HG03095 (cell line): ENCODE data around the gene PDE7B.
"Not testable (repeated sequence)": the region's sequence is repeated elsewhere in the genome, so short reads cannot be mapped to it uniquely, and the experiment has no call there.

Source experiments
- ATAC-seq: cut with Tn5 transposase; IDR thresholded peaks from one replicate; pipeline ENCODE4 v1.9.1; 2021; ENCODE audit warnings: moderate library complexity; ENCODE audit not compliant: unreplicated experiment

PDE7B gene

GRCh38 chr6:136094812-136095211 is 243.3 kb downstream of the PDE7B start:
- no peak for ATAC-seq

GRCh38 chr6:136095986-136096385 is 244.5 kb downstream of the PDE7B start:
- no peak for ATAC-seq

GRCh38 chr6:136102991-136103688 is 251.6 kb downstream of the PDE7B start:
- ATAC-seq = no peak

DNA sequence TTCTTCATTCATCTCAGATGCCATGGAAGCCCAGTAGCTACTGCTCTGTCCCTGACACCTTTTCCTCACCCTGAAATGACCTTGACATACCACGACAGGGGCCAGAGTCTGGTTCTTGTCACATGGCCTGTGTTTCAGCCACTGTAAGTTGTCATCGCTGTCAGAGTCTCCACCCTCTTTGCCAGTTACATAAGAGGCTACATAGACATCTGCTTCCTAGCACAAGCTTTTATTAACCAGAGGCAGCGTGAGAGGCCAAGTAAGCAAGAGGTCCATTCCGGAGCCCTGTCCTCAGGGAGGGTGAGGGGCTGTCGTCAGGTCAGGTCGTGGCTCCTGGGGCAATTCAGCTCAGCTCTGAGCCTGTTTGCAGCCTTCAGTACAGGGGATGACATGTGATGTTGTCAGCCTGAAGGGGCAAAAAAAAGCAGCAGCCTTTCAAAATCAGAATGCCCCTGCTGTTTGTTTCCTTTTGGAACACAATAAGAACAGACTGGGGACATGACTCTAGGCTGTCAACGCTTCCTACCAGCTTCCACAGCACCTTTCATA is 252.3 kb downstream of the PDE7B start:
- ATAC-seq = no peak

DNA sequence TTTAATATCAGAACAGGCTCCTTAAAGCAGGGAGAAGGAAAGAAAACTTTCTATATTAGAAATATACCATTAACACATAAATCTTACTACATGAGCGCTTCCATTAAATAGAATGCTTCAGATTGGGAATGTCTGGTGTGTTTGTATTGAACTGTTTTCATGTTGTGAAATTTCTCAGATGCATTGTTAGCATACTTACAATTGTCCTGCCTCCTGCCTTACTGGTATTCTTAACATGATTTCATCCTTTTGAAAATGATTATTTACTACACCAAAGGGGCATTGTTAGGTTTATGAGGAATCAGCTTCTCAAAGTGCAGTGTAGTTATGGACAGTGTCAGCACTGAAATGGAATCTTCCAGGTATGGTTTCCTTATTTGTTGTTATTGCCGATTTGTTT is 253.1 kb downstream of the PDE7B start:
- ATAC-seq = no peak

- not testable (repeated sequence) for ATAC-seq
These were observed 254.3 kb downstream of the PDE7B start for GRCh38 chr6:136105797-136106196.

DNA sequence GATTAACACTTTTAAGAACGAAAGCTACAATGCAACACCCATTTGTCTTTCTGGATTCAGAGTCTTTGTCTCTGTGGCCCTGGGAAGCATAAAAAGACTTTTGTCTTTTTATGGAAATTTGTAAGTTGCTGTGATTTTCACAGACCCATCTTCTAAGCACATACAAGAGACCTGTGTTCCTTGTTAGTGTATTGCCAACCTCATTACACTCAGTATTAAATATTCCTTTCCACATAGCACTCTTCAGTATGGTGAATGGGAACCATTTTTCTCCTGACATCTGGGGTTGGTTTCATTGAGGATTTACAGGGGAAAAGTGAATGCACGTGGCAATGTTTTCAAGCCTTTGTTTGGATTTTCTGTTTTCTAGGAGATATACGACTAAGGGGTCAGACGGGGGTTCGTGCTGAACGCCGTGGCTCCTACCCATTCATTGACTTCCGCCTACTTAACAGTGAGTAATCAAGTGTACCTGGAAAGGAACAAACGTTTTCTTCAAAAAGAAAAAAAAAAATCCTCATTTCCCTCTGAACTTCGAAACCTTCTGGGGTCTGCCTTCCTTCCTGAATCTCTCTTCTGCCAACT is 257.0 kb downstream of the PDE7B start:
- ATAC-seq = no peak

DNA sequence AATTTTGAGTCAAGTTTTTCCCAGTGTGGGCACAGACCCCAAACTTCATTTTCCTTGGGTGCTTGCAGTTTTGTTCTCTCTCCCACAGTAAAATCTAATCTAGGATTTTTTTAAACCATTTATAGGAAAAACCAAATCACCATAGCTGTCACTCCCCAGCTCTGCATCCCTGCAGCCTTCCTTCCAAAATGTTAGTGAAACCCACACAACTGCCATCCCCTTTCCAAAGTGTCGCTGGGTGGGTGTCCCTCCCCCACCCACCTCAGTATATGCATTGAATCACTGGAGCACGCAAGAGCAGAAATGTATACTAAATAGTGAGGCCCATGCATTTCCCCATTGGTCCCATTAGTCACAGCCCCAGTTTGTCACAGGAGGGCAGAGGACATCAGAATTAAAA is 260.3 kb downstream of the PDE7B start:
- no peak for ATAC-seq

DNA sequence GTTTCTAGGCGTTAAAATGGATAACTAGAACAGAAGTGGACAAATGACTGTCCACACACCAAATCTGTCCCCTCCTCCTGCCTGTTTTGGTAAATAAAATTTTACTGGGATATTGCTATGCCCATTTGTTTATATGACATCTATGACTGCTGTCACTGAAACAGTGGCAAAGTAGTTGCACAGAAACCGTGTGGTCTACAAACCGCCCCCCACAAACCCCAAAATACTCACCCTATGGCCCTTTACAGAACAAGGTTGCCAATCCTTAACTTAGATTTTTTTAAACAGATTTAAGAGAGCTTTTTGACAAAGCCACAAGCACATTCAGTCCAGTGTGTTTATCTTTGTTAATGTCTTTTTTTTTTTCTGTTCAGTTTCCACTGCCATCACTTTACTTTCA is 260.8 kb downstream of the PDE7B start:
- no peak for ATAC-seq

DNA sequence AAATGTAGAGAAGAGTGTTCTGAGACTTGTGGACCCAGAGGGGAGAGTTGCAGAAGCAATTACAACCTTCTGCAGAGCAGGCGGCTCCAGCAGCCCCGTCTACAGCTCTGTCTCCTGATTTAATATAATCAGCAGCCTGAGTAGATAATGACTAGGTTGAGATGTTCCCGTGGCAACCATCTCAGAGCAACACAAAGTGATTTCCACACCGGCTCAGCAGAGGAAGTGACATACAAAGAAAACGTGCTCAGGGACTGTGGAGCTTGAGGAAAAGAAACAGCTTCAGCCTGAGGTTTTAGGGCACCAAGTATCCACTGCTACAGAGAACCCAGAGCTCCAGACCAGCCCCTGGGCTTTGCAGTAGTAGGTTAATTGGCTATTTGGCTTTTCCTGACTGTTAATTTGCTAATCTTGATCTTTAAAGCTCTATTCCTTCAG is 262.3 kb downstream of the PDE7B start:
- ATAC-seq = no peak

DNA sequence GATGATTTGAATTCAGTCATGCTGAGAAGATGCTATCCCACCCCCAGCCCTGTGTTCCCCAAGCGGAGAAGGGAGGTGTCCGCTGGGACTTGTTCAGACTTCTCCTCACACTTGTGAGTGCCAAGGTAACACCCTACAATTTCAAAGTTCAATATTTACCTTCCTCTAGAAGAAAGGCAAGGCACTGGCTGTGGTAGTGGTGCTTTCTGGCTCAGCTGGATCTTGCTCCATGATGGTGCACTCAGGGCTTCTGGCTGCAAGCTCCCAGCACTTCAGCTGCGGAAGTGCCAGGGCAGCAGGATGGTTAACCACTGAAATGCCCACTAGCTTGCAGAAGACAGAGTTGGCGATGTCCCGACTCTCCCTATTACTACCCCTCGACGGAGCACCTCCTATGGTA is 263.2 kb downstream of the PDE7B start:
- ATAC-seq = no peak

DNA sequence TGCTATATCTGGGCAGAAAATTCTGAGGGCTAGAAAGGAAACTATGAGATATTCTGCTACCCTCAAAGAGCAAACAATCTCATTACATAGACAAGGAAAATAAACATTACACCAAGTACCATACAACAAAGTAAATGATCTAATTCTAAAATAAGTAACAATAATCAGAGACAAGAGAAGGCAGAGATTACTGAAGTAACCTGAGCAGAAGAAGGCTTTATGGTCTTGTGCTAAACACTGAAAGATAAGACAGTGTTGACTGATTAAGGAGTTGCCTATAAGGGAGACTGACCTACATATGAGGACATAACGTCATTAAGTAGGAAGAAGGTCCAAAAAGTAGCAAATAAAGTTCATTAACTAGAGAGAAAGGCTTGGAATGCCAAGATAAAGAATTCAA is 264.4 kb downstream of the PDE7B start:
- ATAC-seq = no peak

- no peak for ATAC-seq
These were observed 265.6 kb downstream of the PDE7B start for GRCh38 chr6:136117081-136117480.

- no peak for ATAC-seq
These were observed 267.3 kb downstream of the PDE7B start for GRCh38 chr6:136118787-136119186.

GRCh38 chr6:136123468-136123867 is 272.0 kb downstream of the PDE7B start:
- no peak for ATAC-seq

GRCh38 chr6:136125585-136125984 is 274.1 kb downstream of the PDE7B start:
- no peak for ATAC-seq

DNA sequence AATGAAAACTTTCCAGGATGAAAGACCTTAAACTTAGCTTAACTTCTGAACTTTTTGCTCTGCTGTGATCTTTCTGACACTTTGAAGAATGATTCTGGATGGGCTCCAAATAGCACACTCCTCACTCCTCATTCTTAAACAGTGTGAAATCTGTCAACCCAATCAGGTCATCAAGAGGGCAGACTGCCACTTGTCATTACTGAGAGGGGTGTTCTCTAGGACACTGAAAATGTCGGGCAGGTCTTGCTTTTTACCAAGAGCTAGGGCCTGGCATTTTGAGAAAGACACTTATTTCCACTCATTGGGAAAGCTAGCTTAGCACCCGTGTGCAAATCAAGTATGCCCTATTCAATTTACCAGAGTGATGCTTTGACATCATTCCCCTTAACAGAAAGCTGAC is 276.4 kb downstream of the PDE7B start:
- no peak for ATAC-seq

GRCh38 chr6:136129365-136129764 is 277.9 kb downstream of the PDE7B start:
- no peak for ATAC-seq

GRCh38 chr6:136134268-136134667 is 282.8 kb downstream of the PDE7B start:
- no peak for ATAC-seq

DNA sequence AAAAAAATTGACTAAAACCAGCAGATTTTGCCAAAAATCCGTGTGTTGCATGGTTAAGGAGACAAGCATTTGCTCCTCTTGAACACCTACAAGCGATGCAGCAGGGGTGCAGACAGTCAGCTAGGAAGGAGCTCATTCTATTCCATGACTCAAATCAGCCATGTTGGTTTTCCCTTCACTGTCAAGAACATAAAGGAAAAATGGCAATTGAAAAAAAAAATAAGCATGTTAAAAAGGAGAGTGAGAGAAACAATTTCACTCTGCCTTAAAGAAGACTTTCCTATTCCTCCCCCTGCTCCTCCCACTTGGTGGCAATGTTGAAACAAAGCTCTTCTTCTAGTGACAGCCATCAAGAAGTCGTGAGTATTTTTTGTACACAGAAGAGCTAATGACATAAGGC is 283.2 kb downstream of the PDE7B start:
- no peak for ATAC-seq

DNA sequence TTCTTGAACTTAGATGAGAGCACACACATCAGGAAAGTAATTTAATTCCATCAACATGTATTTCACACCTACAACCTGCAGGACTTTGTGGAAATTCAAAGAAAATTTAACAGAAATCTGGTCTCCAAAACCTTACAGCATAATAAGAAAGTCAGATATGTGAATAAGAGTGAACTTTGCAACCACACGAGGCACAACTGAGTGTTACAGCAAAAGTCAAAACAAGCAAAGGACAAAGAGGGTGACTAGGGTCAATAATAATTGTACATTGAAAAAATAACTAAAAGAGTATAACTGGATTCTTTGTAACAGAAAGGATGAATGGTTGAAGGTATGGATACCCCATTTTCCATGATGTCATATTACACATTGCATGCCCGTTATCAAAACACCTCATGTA is 284.8 kb downstream of the PDE7B start:
- ATAC-seq = no peak

DNA sequence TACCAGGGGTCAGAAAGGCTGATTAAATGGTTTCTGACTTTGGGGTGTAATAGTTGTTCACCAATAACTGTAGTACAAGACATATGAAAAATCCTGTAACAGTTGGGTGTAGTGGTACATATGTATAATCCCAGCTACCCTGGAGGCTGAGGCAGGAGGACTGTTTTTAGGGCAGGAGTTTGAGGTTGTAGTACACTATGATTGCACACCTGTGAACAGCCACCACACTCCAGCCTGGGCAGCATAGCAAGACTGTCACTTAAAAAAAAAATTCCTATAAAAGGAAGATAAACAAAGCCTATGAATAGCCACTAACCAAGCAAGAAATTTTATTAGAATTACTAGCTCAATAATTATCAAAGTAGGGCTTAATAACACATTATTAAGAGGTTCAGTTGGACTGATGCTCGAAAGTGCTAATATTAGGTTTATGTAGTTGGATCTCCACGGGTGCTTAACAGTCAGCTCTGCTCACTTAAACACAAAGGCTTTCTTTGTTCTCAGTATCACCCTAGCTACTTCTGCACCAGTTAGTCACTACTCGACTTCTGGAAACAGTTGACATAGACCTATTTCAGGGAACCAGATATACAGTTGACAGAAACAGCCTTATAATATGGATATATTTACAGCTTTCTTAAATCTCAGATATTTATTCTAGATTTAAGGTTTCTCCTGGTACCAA is 285.6 kb downstream of the PDE7B start:
- ATAC-seq = no peak
